KMS-11 (cell line): ENCODE measurements around the gene GDF11.

Experiments
- H2AFZ ChIP-seq: fragments of 200-600 bp; sonication (generic); 2 replicates; pipeline ENCODE4 v1.6.1; 2016; ENCODE audit warnings: antibody characterized with exemption, mixed run types, low read depth
- H3K27ac ChIP-seq: fragments of 200-600 bp; sonication (generic); 2 replicates; pipeline ENCODE4 v1.6.1; 2016; ENCODE audit warnings: mild to moderate bottlenecking, mixed run types
- H3K27me3 ChIP-seq: fragments of 200-600 bp; sonication (generic); 2 replicates; pipeline ENCODE4 v1.6.1; 2017; ENCODE audit warnings: mild to moderate bottlenecking, low read depth, mixed run types, moderate library complexity; ENCODE audit not compliant: insufficient read depth
- H3K36me3 ChIP-seq: fragments of 200-600 bp; sonication (generic); 2 replicates; pipeline ENCODE4 v1.6.1; 2017; ENCODE audit warnings: mild to moderate bottlenecking, mixed run types; ENCODE audit not compliant: insufficient read depth
- H3K4me1 ChIP-seq: fragments of 200-600 bp; sonication (generic); 2 replicates; pipeline ENCODE4 v1.6.1; 2016; ENCODE audit warnings: mild to moderate bottlenecking, low read depth, mixed run types; ENCODE audit not compliant: poor library complexity, severe bottlenecking
- H3K4me2 ChIP-seq: fragments of 200-600 bp; sonication (generic); 2 replicates; pipeline ENCODE4 v1.7.0; 2016; ENCODE audit warnings: mild to moderate bottlenecking, mixed run types
- H3K4me3 ChIP-seq: fragments of 200-600 bp; sonication (generic); IDR thresholded peaks from 2 replicates; pipeline ENCODE4 v1.6.1; 2017; ENCODE audit warnings: low read depth, low read length, mixed read lengths; ENCODE audit not compliant: insufficient read depth
- H3K79me2 ChIP-seq: fragments of 200-600 bp; sonication (generic); 2 replicates; pipeline ENCODE4 v1.6.1; 2016; ENCODE audit warnings: low read depth, mixed run types; ENCODE audit not compliant: insufficient read depth
- H3K9ac ChIP-seq: fragments of 200-600 bp; sonication (generic); 2 replicates; pipeline ENCODE4 v1.6.1; 2016; ENCODE audit warnings: mild to moderate bottlenecking, mixed run types
- H4K20me1 ChIP-seq: fragments of 200-600 bp; sonication (generic); 2 replicates; pipeline ENCODE4 v1.6.1; 2016; ENCODE audit warnings: mild to moderate bottlenecking, mixed run types; ENCODE audit not compliant: insufficient read depth
- CTCF ChIP-seq: fragments of 200-600 bp; sonication (generic); conservative IDR thresholded peaks from 2 replicates; pipeline ENCODE4 v1.6.1; 2017; ENCODE audit warnings: low read depth, mild to moderate bottlenecking, antibody characterized with exemption, low read length, moderate library complexity, mixed read lengths

Gene GDF11

DNA sequence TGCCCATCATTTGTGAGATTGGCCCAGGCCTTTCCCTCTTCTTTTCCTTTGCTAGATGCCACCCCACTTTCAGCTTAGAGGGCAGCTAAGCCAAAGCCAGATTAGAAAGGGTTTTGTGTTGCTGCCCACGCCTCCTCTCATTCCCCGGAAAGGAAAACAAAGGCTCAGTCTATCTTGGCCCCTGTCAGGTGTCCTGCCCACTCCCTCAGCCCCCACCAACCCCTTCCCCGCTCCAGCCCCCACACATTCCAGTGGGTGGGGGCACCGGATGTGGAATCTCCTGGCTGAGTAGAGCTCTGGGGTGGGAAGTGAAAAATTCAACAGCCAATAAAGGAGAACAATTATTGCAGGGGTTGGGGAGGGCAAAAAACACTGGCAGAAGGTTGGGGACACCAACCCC is 24.9 kb upstream of the GDF11 start:
- Histone ChIP-seq H2AFZ (no peak overlapping the region), H3K36me3 (no peaks in the 10 kb centered on the region), H3K9ac (no peak overlapping the region), H3K4me1 (peaks cover 46% of the 10 kb centered on the region), H3K79me2 (peaks cover 10% of the 10 kb centered on the region; the same call in 1 of the 2 replicates), H4K20me1 (no peaks in the 10 kb centered on the region), H3K4me3 (no peak overlapping the region), H3K27ac (no peak overlapping the region), H3K27me3 (peaks cover under 1% of the 10 kb centered on the region; the same call in 1 of the 2 replicates), H3K4me2 (peak overlapping the region; percentile 77; the same call in 1 of the 2 replicates)
- TF ChIP-seq CTCF: no peak

DNA sequence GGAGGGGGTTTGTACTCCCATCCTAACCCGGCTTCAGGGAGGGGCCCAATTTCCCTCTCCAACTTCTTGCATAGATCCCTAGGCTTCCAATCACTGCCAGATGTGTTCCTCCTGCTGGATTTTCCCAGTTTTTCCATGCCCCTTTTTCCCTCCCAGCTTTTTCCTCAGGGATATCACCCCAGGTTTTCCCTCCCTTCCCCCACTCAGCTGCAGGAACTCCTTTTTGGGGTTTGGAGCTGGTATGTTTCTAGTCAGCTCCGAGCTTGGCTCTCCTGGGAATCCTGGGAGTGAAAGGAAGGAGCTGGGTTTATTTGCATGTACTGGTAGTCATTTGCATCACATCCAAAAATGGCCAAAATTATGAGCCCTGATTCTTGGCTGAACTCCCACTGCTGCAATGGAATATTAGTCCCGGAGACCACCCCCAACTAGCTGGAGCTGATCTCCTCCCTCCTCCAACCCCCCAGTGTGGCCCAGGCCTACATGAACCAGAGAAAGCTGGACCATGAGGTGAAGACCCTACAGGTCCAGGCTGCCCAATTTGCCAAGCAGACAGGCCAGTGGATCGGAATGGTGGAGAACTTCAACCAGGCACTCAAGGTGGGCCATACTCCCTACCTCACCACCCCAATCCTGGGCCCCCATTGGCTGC is 24.2 kb upstream of the GDF11 start:
- Histone ChIP-seq H4K20me1 (no peaks in the 10 kb centered on the region), H3K9ac (no peak overlapping the region), H3K4me2 (no peak overlapping the region), H2AFZ (no peak overlapping the region), H3K4me3 (no peak overlapping the region), H3K79me2 (peaks cover 10% of the 10 kb centered on the region; the same call in 1 of the 2 replicates), H3K4me1 (peaks cover 46% of the 10 kb centered on the region), H3K27me3 (no peaks in the 10 kb centered on the region; the same call in 1 of the 2 replicates), H3K27ac (no peak overlapping the region), H3K36me3 (no peaks in the 10 kb centered on the region)
- TF ChIP-seq CTCF: no peak

DNA sequence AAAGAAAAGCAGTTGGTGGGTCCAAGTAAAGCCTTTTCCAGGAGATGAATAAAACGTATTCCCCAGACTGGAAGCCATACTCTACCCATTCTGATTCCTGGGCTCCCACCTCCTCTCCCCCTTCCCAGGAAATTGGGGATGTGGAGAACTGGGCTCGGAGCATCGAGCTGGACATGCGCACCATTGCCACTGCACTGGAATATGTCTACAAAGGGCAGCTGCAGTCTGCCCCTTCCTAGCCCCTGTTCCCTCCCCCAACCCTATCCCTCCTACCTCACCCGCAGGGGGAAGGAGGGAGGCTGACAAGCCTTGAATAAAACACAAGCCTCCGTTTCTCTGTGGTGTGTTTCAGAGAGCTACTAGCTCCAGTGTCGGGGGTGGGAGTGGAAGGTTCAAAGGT is 23.6 kb upstream of the GDF11 start:
- H3K36me3 ChIP-seq: no peaks in the 10 kb centered on the region
- no peak overlapping the region for H3K9ac ChIP-seq
- peaks cover 10% of the 10 kb centered on the region; the same call in 1 of the 2 replicates for H3K79me2 ChIP-seq
- no peaks in the 10 kb centered on the region for H4K20me1 ChIP-seq
- no peak overlapping the region for H3K4me3 ChIP-seq
- H3K4me1 ChIP-seq: peaks cover 46% of the 10 kb centered on the region
- TF ChIP-seq CTCF: no peak
- no peaks in the 10 kb centered on the region for H3K27me3 ChIP-seq
- H2AFZ ChIP-seq: no peak overlapping the region
- H3K27ac ChIP-seq: no peak overlapping the region
- no peak overlapping the region for H3K4me2 ChIP-seq

GRCh38 chr12:55720071-55720564 is 22.8 kb upstream of the GDF11 start, which contains the start of gene RDH5:
TSS of gene RDH5 (plus strand) at chr12:55720393. CDS start at chr12:55721185, 792 bp downstream.
- H3K4me3 ChIP-seq: no peak within 1 kb of the TSS
- no peak within 1 kb of the TSS for H2AFZ ChIP-seq
- H3K4me1 ChIP-seq: peaks cover 43% of the 10 kb centered on the region
- H3K79me2 ChIP-seq: peaks cover 10% of the 10 kb centered on the region; the same call in 1 of the 2 replicates
- H3K27me3 ChIP-seq: no peaks in the 10 kb centered on the region
- peak within 1 kb of the TSS; percentile 2; the same call in 1 of the 2 replicates for H3K4me2 ChIP-seq
- H3K9ac ChIP-seq: no peak within 1 kb of the TSS
- H4K20me1 ChIP-seq: no peaks in the 10 kb centered on the region
- H3K36me3 ChIP-seq: no peaks in the 10 kb centered on the region
- TF ChIP-seq CTCF: no peak
- H3K27ac ChIP-seq: no peak within 1 kb of the TSS; the same call in 1 of the 2 replicates
